Measurements from ENCODE around the gene ATPAF2.

ATPAF2 gene

GRCh38 chr17:18038861-18039534 lies at the start of gene ATPAF2, which contains the start of gene GID4:
ATPAF2 (minus strand) TSS chr17:18039168; CDS start chr17:18039013, 155 bp downstream.
GID4 (plus strand) TSS chr17:18039408; CDS start chr17:18039465, 57 bp downstream.
- DNase-seq (ENCODE audit: low read depth in 2 of 3, low spot score in 2 of 3): peak; percentile 98 to 99 (median 98)

DNA sequence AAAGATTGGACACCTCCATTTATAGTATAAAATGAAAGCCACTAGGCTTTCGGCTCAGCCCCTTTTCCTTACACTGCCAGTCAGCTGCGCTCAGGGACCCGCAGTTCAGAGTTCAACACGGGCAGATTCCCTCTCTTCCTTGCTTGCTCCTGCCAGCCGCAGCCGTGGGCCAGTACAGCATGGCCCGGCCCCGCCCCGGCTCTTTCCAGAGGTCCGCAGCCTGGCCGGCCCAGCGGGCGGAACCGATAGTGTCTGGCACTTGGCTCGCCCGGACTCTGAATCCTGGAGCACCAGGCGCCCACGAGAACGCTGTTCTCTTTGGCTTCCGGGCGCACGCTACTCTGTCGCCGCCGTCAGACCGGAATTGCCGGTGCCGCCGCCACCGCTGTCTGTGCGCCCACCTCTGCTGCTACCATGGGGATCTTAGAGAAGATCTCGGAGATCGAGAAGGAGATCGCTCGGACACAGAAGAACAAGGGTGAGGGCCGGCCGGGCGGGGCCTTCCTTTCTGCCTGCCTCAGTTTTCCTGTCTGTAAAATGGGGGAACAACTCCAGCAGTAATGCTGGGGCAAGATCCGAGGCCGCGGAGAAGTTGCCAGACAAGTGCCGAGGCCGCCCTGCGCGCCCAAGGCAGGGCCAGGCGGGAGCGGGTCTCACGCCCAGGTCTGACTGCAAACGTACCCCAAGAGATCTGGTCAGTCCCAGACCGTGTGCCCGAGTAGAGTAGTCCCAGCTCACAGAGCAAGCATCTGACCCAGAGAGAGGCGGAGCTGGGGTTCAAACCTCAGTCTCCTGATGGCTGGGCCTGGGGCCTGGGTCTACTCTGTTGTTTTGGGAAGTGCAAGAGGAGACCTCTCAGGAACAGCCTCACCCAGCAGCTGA lies 48.9 kb upstream of the ATPAF2 start, which contains the start of gene DRG2:
TSS of gene DRG2 (plus strand) at position 339 of the 882 bp plus-strand sequence. CDS start at position 415, 76 bp downstream.
- peak; percentile 81 to 95 (median 90) for DNase-seq (ENCODE audit: low read depth in 2 of 3, low spot score in 2 of 3)

DNA sequence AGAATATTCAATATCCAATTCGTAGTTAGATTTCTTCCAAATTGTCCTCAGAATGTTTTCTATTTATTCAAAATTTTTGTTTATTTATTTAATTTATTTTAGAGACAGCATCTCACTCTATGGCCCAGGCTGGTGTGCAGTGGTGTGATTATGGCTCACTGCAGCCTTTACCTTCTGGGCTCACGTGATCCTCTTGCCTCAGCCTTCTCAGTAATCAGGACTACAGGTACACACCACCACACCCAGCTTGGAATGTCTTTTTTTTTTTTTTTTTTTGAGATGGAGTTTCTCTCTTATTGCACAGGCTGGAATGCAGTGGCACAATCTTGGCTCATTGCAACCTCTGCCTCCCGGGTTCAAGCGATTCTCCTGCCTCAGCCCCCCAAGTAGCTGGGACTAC lies 45.3 kb upstream of the ATPAF2 start:
- DNase-seq (ENCODE audit: low read depth in 2 of 3, low spot score in 2 of 3): no peak

DNA sequence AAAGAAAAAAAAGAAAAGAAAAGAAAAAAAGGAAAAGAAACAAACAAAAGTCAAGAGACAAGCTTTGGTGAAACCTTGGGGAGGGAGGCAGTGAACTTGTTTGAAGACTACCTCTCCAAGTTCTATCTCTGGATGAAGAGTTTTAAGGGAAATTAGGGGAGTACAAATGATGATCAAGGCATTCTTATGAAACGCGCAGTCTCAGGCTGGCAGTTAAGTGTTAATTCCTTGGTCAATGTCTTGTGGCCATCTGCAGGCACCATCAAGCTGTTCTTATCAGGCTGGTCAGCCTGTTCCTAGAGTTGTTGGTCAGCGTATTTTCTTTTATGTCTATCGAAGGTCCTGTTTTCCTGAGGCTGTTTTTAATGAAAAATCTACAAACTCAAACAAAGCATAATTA lies 40.6 kb upstream of the ATPAF2 start:
- no peak for DNase-seq (ENCODE audit: low read depth in 2 of 3, low spot score in 2 of 3)

- DNase-seq (ENCODE audit: low read depth in 2 of 3, low spot score in 2 of 3): no peak
Observed at GRCh38 chr17:18076936-18077335, 38.0 kb upstream of the ATPAF2 start.

- DNase-seq (ENCODE audit: low read depth in 2 of 3, low spot score in 2 of 3): no peak
Observed at GRCh38 chr17:18074566-18075272, 35.8 kb upstream of the ATPAF2 start.

DNA sequence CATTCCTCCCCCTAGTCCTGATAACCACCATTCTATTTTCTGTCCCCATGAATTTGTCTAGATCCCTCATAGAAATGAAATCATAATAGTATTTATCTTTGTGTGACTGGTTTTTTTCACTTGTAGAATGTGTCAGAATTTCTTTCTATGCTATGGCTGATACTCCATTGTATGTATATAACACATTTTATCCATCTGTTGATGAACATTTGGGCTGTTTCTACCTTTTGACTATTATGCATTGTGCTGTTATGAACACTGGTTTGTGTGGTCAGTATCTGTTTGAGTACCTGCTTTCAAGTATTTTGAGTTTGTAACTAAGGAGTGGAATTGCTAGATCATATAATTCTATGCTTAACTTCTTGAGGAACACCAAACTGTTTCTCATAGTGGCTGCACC lies 32.8 kb upstream of the ATPAF2 start:
- no peak for DNase-seq (ENCODE audit: low read depth in 2 of 3, low spot score in 2 of 3)

- DNase-seq (ENCODE audit: low read depth in 2 of 3, low spot score in 2 of 3): no peak
Observed at GRCh38 chr17:18070861-18071340, 31.9 kb upstream of the ATPAF2 start.

DNA sequence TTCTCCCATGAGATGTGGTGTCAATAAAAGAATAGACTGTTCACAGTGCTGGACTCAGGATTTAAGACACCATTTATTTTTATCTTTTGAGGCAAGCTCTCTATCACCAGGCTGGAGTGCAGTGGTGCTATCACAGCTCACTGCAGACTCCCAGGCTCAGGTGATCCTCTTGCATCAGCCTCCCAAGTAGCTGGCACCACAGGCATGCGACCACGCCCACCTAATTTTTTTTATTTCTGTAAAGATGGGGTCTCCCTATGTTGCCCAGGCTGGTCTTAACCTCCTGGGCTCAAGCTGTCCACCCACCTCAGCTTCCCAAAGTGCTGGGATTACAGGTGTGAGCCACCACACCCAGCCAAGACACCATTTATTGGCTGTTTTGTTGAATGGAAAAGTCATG lies 30.1 kb upstream of the ATPAF2 start:
- DNase-seq (ENCODE audit: low read depth in 2 of 3, low spot score in 2 of 3): no peak

GRCh38 chr17:18066866-18067265 lies 27.9 kb upstream of the ATPAF2 start:
- DNase-seq (ENCODE audit: low read depth in 2 of 3, low spot score in 2 of 3): no peak

DNA sequence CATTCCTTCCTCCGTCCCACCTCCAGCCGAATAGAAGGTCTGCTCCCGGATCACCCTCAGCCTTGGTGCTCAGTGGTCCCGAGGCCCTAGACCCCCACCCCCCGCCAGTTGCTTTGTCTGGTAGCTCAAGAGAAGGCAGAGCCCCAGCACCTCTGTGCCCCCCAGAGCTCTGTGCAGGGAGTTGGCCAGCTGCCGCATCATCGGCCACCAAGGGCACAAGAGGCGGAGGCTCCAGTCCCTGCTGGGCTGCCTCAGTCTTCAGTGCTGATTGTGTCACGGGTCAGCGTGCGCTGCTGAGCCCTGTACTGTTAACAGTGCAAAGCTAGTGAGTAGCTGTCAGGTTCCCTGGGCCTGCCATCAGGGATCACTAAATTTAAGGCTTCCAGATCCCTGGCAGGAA lies 26.6 kb upstream of the ATPAF2 start:
- DNase-seq (ENCODE audit: low read depth in 2 of 3, low spot score in 2 of 3): no peak

- no peak for DNase-seq (ENCODE audit: low read depth in 2 of 3, low spot score in 2 of 3)
Observed at GRCh38 chr17:18064053-18064452, 25.1 kb upstream of the ATPAF2 start.

GRCh38 chr17:18059283-18059682 lies 20.3 kb upstream of the ATPAF2 start:
- no peak for DNase-seq (ENCODE audit: low read depth in 2 of 3, low spot score in 2 of 3)

- DNase-seq (ENCODE audit: low read depth in 2 of 3, low spot score in 2 of 3): no peak
Observed at GRCh38 chr17:18056214-18056613, 17.2 kb upstream of the ATPAF2 start.

GRCh38 chr17:18055597-18055996 lies 16.6 kb upstream of the ATPAF2 start:
- no peak for DNase-seq (ENCODE audit: low read depth in 2 of 3, low spot score in 2 of 3)

GRCh38 chr17:18045691-18046350 lies 6.9 kb upstream of the ATPAF2 start:
- DNase-seq (ENCODE audit: low read depth in 2 of 3, low spot score in 2 of 3): no peak

- DNase-seq (ENCODE audit: low read depth in 2 of 3, low spot score in 2 of 3): no peak
Observed at GRCh38 chr17:18044609-18045008, 5.6 kb upstream of the ATPAF2 start.

DNA sequence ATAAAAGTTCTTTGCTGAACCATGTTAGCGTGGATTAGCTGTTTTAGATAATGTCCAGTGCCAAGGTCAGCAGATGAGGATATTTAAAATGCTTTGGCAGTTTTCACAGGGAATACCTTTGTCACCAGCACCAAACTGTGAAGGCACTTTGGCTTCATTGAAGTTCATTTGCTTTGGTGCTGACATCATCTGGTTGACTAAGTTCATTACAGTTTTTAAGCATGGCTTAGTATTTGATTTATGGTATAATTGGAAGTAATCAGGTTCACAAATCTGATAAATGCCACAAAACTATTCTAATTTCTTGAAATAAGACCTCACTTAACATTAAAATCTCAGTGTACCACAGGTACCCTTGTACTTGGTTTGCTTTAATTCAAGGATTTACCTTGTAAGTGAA lies 4.5 kb upstream of the ATPAF2 start:
- DNase-seq (ENCODE audit: low read depth in 2 of 3, low spot score in 2 of 3): no peak

GRCh38 chr17:18042983-18043382 lies 4.0 kb upstream of the ATPAF2 start:
- DNase-seq (ENCODE audit: low read depth in 2 of 3, low spot score in 2 of 3): no peak

GRCh38 chr17:18041776-18042175 lies 2.8 kb upstream of the ATPAF2 start:
- no peak for DNase-seq (ENCODE audit: low read depth in 2 of 3, low spot score in 2 of 3)
